DMS79 treated with DMSO at 0.1 percent for 48 hours (cell line): ENCODE results near the gene PCSK9.
"Not testable (repeated sequence)": the region's sequence is repeated elsewhere in the genome, so short reads cannot be mapped to it uniquely, and the experiment has no call there.

Source experiments
- DNase-seq: peaks from one replicate; lab custom pipeline; 2025; lab: John Stamatoyannopoulos, UW

PCSK9 gene

GRCh38 chr1:55010194-55010886 lies 29.0 kb upstream of the PCSK9 start:
- no peak for DNase-seq

GRCh38 chr1:55010887-55011217 lies 28.5 kb upstream of the PCSK9 start:
- no peak for DNase-seq

GRCh38 chr1:55012661-55013060 lies 26.7 kb upstream of the PCSK9 start:
- no peak for DNase-seq

DNA sequence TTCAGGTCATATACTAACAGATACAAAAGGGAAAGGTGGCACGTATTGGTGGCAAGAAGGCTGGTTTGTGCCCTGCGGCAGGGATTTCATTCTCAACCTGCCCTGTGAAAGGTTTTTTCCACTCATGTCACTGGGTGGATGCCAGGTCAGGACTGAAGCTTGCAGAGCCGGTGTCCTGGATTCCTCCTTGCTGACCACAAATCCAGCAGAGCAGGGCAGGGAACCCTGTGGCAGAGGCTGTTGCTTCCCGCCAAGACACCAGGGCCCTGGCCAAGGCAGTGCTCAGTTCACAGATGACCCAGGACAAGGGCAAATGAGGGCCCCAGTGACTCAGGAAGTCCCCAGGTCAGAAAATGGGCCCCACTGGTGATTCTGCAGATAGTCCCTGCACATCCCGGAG lies 24.2 kb upstream of the PCSK9 start:
- no peak for DNase-seq

GRCh38 chr1:55015731-55016620 lies 23.4 kb upstream of the PCSK9 start:
- no peak for DNase-seq

DNA sequence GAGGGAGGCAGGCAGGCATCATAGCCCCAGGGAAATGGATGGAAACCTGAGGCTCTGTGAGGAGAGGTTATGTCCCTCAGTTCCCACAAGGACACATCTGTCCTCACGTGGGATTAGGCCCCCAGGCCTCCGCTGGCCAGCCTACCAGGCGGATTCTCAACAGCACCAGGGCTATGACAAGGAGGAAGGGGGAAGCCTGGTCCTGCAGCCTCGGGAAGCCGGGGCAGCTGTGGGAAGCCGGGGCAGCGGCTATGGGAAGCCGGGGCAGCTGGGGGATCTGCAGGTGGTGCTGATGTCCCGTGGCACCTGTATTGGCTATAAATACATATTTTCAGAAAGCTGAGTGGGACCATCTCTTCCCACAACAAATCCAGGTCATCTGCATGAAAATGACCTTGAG lies 21.0 kb upstream of the PCSK9 start:
- DNase-seq, result no peak

GRCh38 chr1:55021942-55022546 lies 17.3 kb upstream of the PCSK9 start:
- peak; percentile 74 for DNase-seq

DNA sequence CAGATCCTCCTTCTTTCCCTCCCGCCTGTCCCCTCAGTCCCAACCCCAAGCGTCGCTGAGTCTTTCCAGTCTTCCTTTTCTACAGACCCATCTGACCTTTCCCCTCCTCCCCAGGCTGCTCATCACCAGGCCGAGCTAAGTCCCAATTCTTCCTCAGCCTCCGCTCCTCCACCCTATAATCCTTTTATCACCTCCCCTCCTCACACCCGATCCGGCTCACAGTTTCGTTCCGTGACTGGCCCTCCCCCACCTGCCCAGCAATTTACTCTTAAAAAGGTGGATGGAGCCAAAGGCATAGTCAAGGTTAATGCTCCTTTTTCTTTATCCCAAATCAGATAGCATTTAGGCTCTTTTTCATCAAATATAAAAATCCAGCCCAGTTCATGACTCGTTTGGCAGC lies 15.2 kb upstream of the PCSK9 start:
- not testable (repeated sequence) for DNase-seq

GRCh38 chr1:55026682-55027081 lies 12.7 kb upstream of the PCSK9 start:
- DNase-seq, result not testable (repeated sequence)

GRCh38 chr1:55031098-55031497 lies 8.2 kb upstream of the PCSK9 start:
- DNase-seq, result not testable (repeated sequence)

GRCh38 chr1:55033265-55033614 lies 6.1 kb upstream of the PCSK9 start:
- no peak for DNase-seq

DNA sequence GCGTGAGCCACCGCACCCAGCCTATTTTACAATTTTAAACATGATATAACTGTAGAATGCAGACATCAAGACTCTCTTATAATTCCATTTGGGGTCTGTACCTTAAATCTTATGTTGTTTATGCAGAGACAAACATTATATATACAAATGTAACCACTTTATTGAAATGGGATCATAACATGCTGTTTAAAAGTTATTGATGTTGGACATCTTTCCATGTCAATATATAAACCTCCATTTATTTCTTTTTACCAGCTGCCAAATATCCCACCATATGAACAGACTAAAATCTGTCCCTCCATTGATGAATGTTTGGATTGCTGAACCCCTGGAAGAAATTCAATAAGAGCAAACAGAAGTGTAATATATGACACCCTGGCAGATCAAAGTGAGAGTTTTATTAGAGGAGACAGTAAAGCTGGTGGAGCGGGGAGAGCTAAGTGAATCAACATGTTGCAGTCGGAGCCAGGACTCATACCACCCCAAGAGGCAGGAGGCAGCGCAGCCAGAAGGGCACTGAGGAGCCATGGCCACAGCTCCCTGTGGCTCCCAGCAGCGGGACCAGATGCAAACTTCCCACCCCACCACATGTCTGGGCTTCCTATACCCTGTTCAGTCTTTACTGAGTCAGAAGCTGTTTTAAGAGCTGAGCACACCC lies 4.7 kb upstream of the PCSK9 start:
- no peak for DNase-seq

DNA sequence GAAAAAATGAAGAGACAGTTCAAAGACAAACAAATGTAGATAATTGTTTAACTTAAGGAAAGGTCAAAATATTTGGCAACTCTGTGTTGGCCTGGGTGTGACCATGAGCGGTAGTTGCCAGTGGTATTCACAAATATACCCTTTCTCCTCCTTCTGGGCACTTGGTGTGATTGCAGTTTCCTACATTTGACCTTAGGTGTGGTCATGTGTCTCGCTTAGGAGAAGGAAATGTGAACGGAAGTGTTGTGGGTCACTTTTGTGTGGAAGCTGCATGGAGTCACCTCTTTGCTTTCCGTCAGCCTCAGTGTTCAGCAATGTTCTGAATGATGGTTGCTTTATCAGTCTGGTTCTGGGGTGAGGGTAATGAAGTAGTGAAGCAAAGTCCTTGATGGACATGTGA lies 3.4 kb upstream of the PCSK9 start:
- no peak for DNase-seq

DNA sequence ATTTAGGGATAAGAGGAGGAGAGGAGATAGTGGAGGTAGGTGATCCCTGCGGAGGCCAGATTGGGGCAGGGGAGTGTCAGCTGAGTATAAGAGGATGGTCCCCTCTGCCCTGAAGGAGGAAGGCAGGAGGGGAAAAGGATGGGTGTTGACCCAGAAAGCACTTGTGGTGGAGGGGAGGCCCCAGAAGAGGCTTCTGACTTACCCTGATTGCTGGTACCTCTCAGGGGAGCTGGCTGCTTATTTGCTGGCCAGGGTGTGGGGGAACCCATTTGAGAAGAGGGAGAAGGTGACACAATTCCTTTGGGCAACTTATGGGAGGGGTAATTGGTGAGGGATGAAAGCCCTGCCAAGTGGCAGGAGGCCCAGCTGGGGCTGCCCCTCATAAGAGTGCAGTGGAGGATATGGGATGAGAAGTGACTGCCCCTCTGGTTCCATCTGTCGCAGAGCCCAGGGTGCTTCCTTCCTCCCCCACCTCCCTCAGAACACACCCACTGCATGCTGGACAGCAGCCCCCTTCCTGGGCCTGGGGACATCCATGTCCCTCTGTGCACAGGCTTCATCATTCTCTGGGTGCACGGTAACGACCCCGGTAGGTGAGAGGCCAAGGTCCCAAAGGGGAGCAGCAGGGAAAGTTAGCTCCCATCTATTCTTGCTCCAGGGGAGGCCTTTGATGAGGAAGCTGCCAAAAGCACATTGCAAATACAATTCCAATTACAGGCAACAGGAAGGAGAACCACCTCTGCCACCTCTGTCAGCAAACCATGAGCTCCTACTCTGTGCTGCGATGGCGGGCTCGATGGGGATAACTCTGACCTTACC lies 1.4 kb upstream of the PCSK9 start:
- no peak for DNase-seq

DNA sequence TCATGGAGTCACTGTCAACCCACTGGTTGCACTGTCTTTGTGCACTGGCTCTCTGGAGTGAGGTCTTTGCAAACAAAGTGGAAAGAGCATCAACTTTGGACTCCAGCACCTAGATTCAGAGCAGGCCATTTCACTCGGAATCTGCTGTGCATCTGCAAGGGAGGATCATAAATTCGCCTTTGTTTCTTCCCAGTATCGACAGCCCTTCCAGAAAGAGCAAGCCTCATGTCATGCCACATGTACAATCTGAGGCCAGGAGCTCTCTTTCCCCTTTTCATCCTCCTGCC lies 853 bp upstream of the PCSK9 start:
- DNase-seq, result no peak

DNA sequence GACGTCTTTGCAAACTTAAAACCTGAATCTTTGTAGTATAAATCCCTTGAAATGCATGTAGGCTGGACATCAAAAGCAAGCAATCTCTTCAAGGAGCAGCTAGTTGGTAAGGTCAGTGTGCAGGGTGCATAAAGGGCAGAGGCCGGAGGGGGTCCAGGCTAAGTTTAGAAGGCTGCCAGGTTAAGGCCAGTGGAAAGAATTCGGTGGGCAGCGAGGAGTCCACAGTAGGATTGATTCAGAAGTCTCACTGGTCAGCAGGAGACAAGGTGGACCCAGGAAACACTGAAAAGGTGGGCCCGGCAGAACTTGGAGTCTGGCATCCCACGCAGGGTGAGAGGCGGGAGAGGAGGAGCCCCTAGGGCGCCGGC lies 390 bp upstream of the PCSK9 start:
- no peak for DNase-seq

DNA sequence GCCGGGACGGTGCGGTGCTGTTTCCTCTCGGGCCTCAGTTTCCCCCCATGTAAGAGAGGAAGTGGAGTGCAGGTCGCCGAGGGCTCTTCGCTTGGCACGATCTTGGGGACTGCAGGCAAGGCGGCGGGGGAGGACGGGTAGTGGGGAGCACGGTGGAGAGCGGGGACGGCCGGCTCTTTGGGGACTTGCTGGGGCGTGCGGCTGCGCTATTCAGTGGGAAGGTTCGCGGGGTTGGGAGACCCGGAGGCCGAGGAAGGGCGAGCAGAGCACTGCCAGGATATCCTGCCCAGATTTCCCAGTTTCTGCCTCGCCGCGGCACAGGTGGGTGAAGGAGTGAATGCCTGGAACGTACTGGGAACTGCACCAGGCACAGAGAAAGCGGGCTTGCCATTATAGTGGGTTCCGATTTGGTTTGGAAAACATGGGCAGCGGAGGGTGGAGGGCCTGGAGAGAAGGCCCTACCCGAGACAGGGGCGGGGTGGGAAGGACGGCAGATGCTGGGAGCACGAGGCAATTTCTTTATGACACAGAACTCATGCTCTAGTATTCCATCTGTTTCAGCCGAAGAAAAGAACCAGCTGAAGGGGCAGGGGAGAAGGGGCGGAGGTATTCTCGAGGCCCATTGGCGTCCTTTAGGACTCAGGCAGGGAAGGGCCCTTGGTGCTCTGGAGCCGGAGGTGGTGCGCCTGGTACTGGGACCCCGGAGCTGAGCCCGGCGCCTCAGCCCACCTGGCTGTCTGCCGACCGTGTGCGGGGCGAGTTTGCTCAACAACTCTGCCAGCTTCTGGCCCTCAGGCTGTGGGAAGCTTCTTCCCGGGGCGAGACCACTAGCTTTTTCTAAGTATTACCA lies 960 bp downstream of the PCSK9 start:
- peak; percentile 52 for DNase-seq

GRCh38 chr1:55040933-55041494 lies 1.7 kb downstream of the PCSK9 start:
- peak; percentile 52 for DNase-seq

DNA sequence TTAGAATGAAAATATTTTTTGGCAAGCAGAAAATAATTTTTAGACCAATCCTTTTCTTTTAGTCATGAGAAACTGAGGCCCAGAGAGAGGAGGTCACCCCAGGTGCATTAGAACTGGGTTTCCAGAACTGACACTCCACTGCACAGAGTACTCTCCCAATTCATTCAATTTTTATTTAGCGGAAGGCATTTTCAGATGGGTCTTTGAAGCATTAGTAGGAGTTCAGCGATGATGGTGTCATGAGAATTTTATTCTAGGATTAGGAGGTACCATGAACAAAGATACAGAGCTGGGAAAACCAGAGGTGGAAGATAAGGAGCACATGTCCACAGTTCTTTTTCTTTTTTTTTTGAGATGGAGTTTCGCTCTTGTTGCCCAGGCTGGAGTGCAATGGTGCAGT lies 2.3 kb downstream of the PCSK9 start:
- no peak for DNase-seq

GRCh38 chr1:55043011-55043410 lies 3.7 kb downstream of the PCSK9 start:
- DNase-seq, result no peak

DNA sequence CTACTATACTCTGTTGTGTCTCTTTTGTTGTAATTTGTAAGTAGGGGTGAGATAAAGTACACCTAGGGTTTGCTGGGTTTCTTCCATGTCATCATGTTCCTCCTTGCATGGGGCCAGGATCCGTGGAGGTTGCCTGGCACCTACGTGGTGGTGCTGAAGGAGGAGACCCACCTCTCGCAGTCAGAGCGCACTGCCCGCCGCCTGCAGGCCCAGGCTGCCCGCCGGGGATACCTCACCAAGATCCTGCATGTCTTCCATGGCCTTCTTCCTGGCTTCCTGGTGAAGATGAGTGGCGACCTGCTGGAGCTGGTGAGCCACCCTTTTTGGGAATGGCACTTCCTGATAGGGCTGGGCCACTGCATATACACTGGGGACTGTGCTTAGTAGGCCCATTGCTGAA lies 4.4 kb downstream of the PCSK9 start:
- no peak for DNase-seq
